Caco-2 (cell line): Measurements from ENCODE around the gene LRRC37B. TPM values are rescaled to one million over a fixed set of nuclear protein-coding genes. Genes with fewer than 3 reads are reported as not detected.
A peak's percentile ranks its signal among the peaks of the same experiment; 100 is the strongest.
"Not testable (repeated sequence)": the region's sequence is repeated elsewhere in the genome, so short reads cannot be mapped to it uniquely, and the experiment has no call there.

Experiments used
- Bru-seq: library from RNA; stranded (reverse); fragments of 400-500 nt; gene quantifications from one replicate; lab custom pipeline; 2021; lab: Mats Ljungman, UMichigan
- BruChase-seq, 2 experiments: library from RNA; stranded (reverse); fragments of 400-500 nt; gene quantifications; one replicate each; lab custom pipeline; 2021; lab: Mats Ljungman, UMichigan
- BruUV-seq: library from RNA; stranded (reverse); fragments of 400-500 nt; replicated peaks from 2 replicates; lab custom pipeline; 2021; lab: Mats Ljungman, UMichigan
- CTCF ChIA-PET: fragments of 300-600 bp; sonication (Branson Sonifier 250); formaldehyde crosslinking; loops from one replicate; lab custom pipeline; 2022; ENCODE audit warnings: antibody characterized with exemption; lab: Charles Lee
- POLR2A ChIA-PET: fragments of 300-600 bp; sonication (Branson Sonifier 250); formaldehyde crosslinking; loops from one replicate; lab custom pipeline; 2022; ENCODE audit warnings: antibody characterized with exemption; lab: Charles Lee
- DNase-seq, 2 experiments: peaks; one replicate each; pipeline versions ENCODE4 v3.0.0 to v3.0.0-alpha.2; 2020 to 2022
- H3K27me3 ChIP-seq: replicated peaks from 2 replicates; pipeline ENCODE4 v1.6.0; 2011; ENCODE audit warnings: low read length; ENCODE audit not compliant: control insufficient read depth, insufficient read depth
- H3K36me3 ChIP-seq: 2 replicates; pipeline ENCODE4 v1.5.1; 2011; ENCODE audit warnings: low read length; ENCODE audit not compliant: control insufficient read depth, insufficient read depth
- H3K4me1 ChIP-seq: fragments of 250-450 bp; sonication (Bioruptor Pico); 2 replicates; pipeline ENCODE4 v1.5.1; 2020; ENCODE audit warnings: mild to moderate bottlenecking
- H3K4me3 ChIP-seq: 2 replicates; pipeline ENCODE4 v1.5.1; 2011; ENCODE audit warnings: low read depth, mild to moderate bottlenecking, control low read depth, low read length
- H3K9me3 ChIP-seq: fragments of 250-450 bp; sonication (Bioruptor Pico); 2 replicates; pipeline ENCODE4 v1.5.1; 2020; ENCODE audit warnings: mild to moderate bottlenecking, moderate library complexity
- H3K27ac Mint-ChIP-seq: one replicate; pipeline ENCODE4 v1.8.0; 2022; ENCODE audit warnings: mixed read lengths; ENCODE audit not compliant: unreplicated experiment
- H3K27me3 Mint-ChIP-seq: one replicate; pipeline ENCODE4 v1.8.0; 2022; ENCODE audit warnings: mixed read lengths; ENCODE audit not compliant: insufficient read depth, unreplicated experiment
- H3K36me3 Mint-ChIP-seq: one replicate; pipeline ENCODE4 v1.8.0; 2022; ENCODE audit warnings: mild to moderate bottlenecking, mixed read lengths; ENCODE audit not compliant: insufficient read depth, unreplicated experiment
- H3K4me1 Mint-ChIP-seq: one replicate; pipeline ENCODE4 v1.8.0; 2022; ENCODE audit warnings: low read depth, mixed read lengths; ENCODE audit not compliant: unreplicated experiment
- H3K4me3 Mint-ChIP-seq: one replicate; pipeline ENCODE4 v1.8.0; 2022; ENCODE audit warnings: mild to moderate bottlenecking, moderate library complexity, mixed read lengths; ENCODE audit not compliant: unreplicated experiment
- H3K9me3 Mint-ChIP-seq: one replicate; pipeline ENCODE4 v1.8.0; 2022; ENCODE audit warnings: mixed read lengths; ENCODE audit not compliant: unreplicated experiment
- CTCF ChIP-seq, 2 experiments: fragments of 200-600 bp in 1 of 2; IDR thresholded peaks; 1 replicate in 1 of 2; 2 replicates in 1 of 2; pipeline versions ENCODE4 v1.5.1 to v1.8.0; 2011 to 2022; ENCODE audit warnings: antibody characterized with exemption in 1 of 2, control low read depth in 1 of 2, inconsistent platforms in 1 of 2, low read depth in 1 of 2, low read length in 1 of 2, mild to moderate bottlenecking in 1 of 2, moderate library complexity in 1 of 2; ENCODE audit not compliant: insufficient read depth in 1 of 2, severe bottlenecking in 1 of 2, unreplicated experiment in 1 of 2
- intact Hi-C: fragments of 100-400 bp; cut with micrococcal nuclease; formaldehyde crosslinking; loops from one replicate; pipeline ENCODE4 v1.10.0; 2022; ENCODE audit not compliant: unreplicated experiment
- long read RNA-seq: library from polyadenylated mRNA; stranded (forward); transcript quantifications from one replicate; pipeline ENCODE4 v2.0.0, GENCODE V29; 2022
- total RNA-seq: library from RNA; stranded (reverse); gene quantifications from 2 replicates; pipeline ENCODE4 v1.2.3, GENCODE V29; 2022

LRRC37B gene
- total RNA-seq, result 15.4 and 20.1 TPM in 2 replicates
- percentile 69 among the genes with signal in this experiment for Bru-seq, nascent RNA
- BruChase-seq, experiment 1, labeled RNA remaining after a 2-hour chase, result percentile 70 among the genes with signal in this experiment
- percentile 63 among the genes with signal in this experiment for BruChase-seq, experiment 2, labeled RNA remaining after a 6-hour chase
- long read RNA-seq, partial matches to known transcripts, result 5 of 14 reads
- long read RNA-seq, other reads (novel, unspliced or antisense), result 5 of 14 reads

DNA sequence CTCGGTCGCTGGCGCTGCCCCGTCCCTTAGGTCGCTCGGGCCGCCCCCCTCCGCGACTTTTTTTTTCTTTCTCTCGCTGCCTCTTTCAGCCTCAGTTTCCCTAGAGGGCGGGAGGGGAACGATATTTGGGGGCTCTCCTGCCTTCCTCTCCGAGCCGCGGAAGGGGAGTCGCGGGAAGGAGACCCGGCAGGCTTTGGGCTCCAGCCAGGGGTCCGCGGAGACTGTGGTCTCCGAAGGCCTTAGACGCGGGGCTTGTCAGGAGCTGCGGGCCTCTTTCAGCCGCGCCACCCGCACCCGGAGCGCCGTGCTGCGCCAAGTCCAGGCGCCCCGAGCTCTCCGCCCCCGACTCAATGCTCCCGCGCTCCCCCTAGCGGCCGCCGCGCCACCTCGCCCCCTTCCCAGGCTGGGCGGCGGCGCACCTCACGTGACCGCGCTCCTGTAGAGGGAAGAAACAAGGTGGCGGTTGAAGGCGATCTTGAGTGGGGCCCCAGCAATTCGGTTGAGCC is at the start of gene LRRC37B:
LRRC37B (plus strand) TSS at position 427 of the 506 bp plus-strand sequence. CDS start 14,010 bp downstream, outside the sequence.
- intact Hi-C loops, result loop anchor here (5.0 kb wide), 1 partner anchor 130 kb away; no protein-coding TSS in a partner anchor
- Mint-ChIP-seq H3K27ac (peak within 1 kb of the TSS; percentile 45), H3K27me3 (no peaks in the 10 kb centered on the region), H3K36me3 (no peaks in the 10 kb centered on the region), H3K9me3 (no peaks in the 10 kb centered on the region), H3K4me1 (peaks cover 7% of the 10 kb centered on the region), H3K4me3 (peak within 1 kb of the TSS; percentile 84)
- ChIA-PET CTCF (interaction anchor here (0.6 to 1.4 kb wide), 6 partner anchors 12 to 312 kb away, joined by 3 to 6 read pairs (median 4); partner anchors contain the start of gene RHOT1), POLR2A (interaction anchor here (0.5 kb wide), 1 partner anchor 332 kb away, joined by 3 read pairs; no protein-coding TSS in a partner anchor)
- Histone ChIP-seq H3K4me1 (peaks cover 9% of the 10 kb centered on the region; the same call in 1 of the 2 replicates), H3K27me3 (no peaks in the 10 kb centered on the region), H3K4me3 (peak within 1 kb of the TSS; percentile 68), H3K36me3 (no peaks in the 10 kb centered on the region), H3K9me3 (no peaks in the 10 kb centered on the region)
- peak; percentile 88 to 98 for TF ChIP-seq CTCF (IDR thresholded peaks at IDR 0.05; ENCODE audit: insufficient read depth in 1 of 2, low read depth in 1 of 2, low read length in 1 of 2, severe bottlenecking in 1 of 2, unreplicated experiment in 1 of 2)
- DNase-seq, result peak; percentile 85 to 94
- BruUV-seq, result no TSS peak

DNA sequence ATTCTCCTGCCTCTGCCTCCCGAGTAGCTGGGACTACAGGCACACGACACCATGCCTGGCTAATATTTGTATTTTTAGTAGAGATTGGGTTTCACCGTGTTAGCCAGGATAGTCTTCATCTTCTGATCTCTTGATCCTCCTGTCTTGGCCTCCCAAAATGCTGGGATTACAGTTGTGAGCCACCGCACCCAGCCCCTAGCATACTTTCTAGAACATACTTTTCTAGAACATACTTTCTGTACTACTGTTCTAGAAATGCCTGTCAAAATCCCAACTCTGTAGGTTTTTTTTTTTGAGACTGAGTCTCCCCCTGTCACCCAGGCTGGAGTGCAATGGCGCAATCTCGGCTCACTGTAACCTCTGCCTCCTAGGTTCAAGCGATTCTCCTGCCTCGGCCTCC is 43.1 kb upstream of the LRRC37B start:
- H3K9me3 Mint-ChIP-seq, H3K4me3 ChIP-seq, H3K9me3 ChIP-seq, H3K4me1 ChIP-seq, H3K36me3 ChIP-seq, H3K4me3 Mint-ChIP-seq, CTCF ChIA-PET, H3K27me3 ChIP-seq, intact Hi-C loops, DNase-seq, H3K4me1 Mint-ChIP-seq, H3K27me3 Mint-ChIP-seq, BruUV-seq, H3K27ac Mint-ChIP-seq, POLR2A ChIA-PET: not testable (repeated sequence)
- H3K36me3 Mint-ChIP-seq, result peaks cover 86% of the 10 kb centered on the region

DNA sequence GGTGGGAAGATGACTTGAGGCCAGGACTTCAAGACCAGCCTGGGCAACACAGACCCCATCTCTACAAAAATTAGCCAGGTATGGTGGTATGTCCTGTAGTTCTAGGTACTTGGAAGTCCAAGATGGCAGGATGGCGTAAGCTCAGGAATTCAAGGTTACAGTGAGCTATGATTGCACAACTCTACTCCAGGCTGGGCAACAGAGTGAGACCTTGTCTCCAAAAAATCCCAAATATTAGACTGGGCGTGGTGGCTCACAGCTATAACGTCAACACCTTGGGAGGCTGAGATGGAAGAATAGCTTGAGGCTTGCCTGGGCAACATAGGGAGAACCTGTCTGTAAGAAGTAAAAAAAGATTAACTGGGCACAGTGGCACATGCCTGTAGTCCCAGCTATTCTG is 39.5 kb upstream of the LRRC37B start:
- no peaks in the 10 kb centered on the region for H3K9me3 ChIP-seq
- DNase-seq, result peak in 1 of 2 experiments; percentile 24
- peaks cover 2% of the 10 kb centered on the region; the same call in 1 of the 2 replicates for H3K36me3 ChIP-seq
- no peak overlapping the region for H3K27ac Mint-ChIP-seq
- H3K9me3 Mint-ChIP-seq, result no peaks in the 10 kb centered on the region
- TF ChIP-seq CTCF (IDR thresholded peaks at IDR 0.05; ENCODE audit: insufficient read depth in 1 of 2, low read depth in 1 of 2, low read length in 1 of 2, severe bottlenecking in 1 of 2, unreplicated experiment in 1 of 2), result no peak
- H3K4me3 Mint-ChIP-seq, result no peak overlapping the region
- no peaks in the 10 kb centered on the region for H3K27me3 ChIP-seq
- H3K4me1 ChIP-seq, result peaks cover 5% of the 10 kb centered on the region; the same call in 1 of the 2 replicates
- no peak overlapping the region for H3K4me3 ChIP-seq
- BruUV-seq, result no TSS peak
- ChIA-PET POLR2A (no interaction called here), CTCF (no interaction called here)
- no peaks in the 10 kb centered on the region for H3K27me3 Mint-ChIP-seq
- intact Hi-C loops, result no loop called here
- H3K36me3 Mint-ChIP-seq, result peaks cover 91% of the 10 kb centered on the region
- no peaks in the 10 kb centered on the region for H3K4me1 Mint-ChIP-seq

- H3K27me3 Mint-ChIP-seq, H3K9me3 ChIP-seq, H3K4me1 ChIP-seq, H3K27ac Mint-ChIP-seq, H3K36me3 ChIP-seq, CTCF ChIA-PET, H3K27me3 ChIP-seq, DNase-seq, H3K4me1 Mint-ChIP-seq, H3K4me3 Mint-ChIP-seq, H3K9me3 Mint-ChIP-seq, intact Hi-C loops, POLR2A ChIA-PET, H3K4me3 ChIP-seq, BruUV-seq: not testable (repeated sequence)
- peaks cover 77% of the 10 kb centered on the region for H3K36me3 Mint-ChIP-seq
These were observed 36.8 kb upstream of the LRRC37B start for GRCh38 chr17:31970416-31970815.

- CTCF ChIA-PET, H3K4me1 Mint-ChIP-seq: not testable (repeated sequence)
These were observed 32.7 kb upstream of the LRRC37B start for GRCh38 chr17:31974269-31975071.

More at GRCh38 chr17:31974269-31975071, 32.7 kb upstream of the LRRC37B start:
- BruUV-seq, H3K4me3 ChIP-seq, H3K4me3 Mint-ChIP-seq, H3K4me1 ChIP-seq, H3K9me3 ChIP-seq, H3K27me3 Mint-ChIP-seq, H3K9me3 Mint-ChIP-seq, H3K27me3 ChIP-seq, intact Hi-C loops, H3K36me3 ChIP-seq, H3K27ac Mint-ChIP-seq, POLR2A ChIA-PET, DNase-seq: not testable (repeated sequence)
- peaks cover 67% of the 10 kb centered on the region for H3K36me3 Mint-ChIP-seq
